ENCODE data around the gene C9orf50.

DNA sequence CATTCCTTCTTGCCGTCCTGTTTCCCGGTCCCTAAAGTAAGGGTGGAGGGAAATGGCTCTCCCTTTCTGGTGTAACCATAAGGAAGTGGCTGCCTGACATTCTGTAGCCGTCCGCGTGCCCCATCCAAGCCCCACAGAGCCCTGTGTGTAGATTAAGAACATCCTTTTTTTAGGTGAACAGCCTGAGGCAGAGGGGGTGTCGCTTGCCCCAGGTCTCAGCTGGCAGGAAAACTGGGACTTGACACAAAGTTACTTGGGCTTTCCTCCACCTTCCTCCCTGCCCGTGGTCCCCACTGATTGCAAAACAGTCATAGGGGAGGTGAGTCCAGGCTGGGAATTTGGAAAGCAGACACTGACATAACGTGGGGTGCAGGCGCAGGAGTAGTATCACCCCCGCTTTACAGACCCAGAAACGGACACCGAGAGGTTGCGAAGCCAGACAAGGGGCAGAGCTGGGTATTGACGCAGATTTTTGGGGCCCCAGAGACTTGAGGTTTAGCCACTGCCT is 22.8 kb downstream of the C9orf50 start:
- TF ChIP-seq CTCF (IDR thresholded peaks at IDR 0.05; ENCODE audit: low read length) (no peak), EZH2 (optimal IDR thresholded peaks at IDR 0.05; ENCODE audit: low read depth, low read length) (no peak), EZH2phosphoT487 (IDR thresholded peaks at IDR 0.05; ENCODE audit: low read length) (no peak)
